ENCODE measurements around the gene TACO1.

GRCh38 chr17:63578027-63578768 is 22.5 kb upstream of the TACO1 start:
- no peak for TF ChIP-seq ZNF274 (IDR thresholded peaks at IDR 0.05; ENCODE audit: low read depth, low read length)
- no peak for TF ChIP-seq YY1 (IDR thresholded peaks at IDR 0.05; ENCODE audit: insufficient read depth, insufficient read length)

Measured in NT2/D1 (cell line).